PFSK-1 (cell line): ENCODE results near the gene MTG1.

ENCODE experiments used
- FOXP2 ChIP-seq: optimal IDR thresholded peaks from 2 replicates; pipeline ENCODE3; 2011; ENCODE audit warnings: borderline replicate concordance, control low read depth, inconsistent platforms; ENCODE audit not compliant: insufficient read depth; ENCODE audit errors: extremely low read length, extremely low read depth
- POLR2AphosphoS5 ChIP-seq: IDR thresholded peaks from 2 replicates; pipeline ENCODE4 v1.6.1; 2012; ENCODE audit warnings: low read depth, mild to moderate bottlenecking, control low read depth, low read length, moderate library complexity
- REST ChIP-seq, 2 experiments: IDR thresholded peaks; 2 replicates each; pipeline versions ENCODE4 v1.6.1 to v1.8.0; 2011 to 2012; ENCODE audit warnings: low read depth in 2 of 2, low read length in 2 of 2, control low read depth in 1 of 2, inconsistent platforms in 1 of 2, mild to moderate bottlenecking in 1 of 2, moderate library complexity in 1 of 2; ENCODE audit not compliant: insufficient read depth in 1 of 2
- SIN3A ChIP-seq: IDR thresholded peaks from 2 replicates; pipeline ENCODE4 v1.6.1; 2012; ENCODE audit warnings: mild to moderate bottlenecking, low read length, moderate library complexity, borderline replicate concordance; ENCODE audit not compliant: insufficient read depth
- TAF1 ChIP-seq: IDR thresholded peaks from 2 replicates; pipeline ENCODE4 v1.6.1; 2012; ENCODE audit warnings: low read length, control low read depth, borderline replicate concordance; ENCODE audit not compliant: insufficient read depth

Gene MTG1

GRCh38 chr10:133383551-133383950, 10.4 kb upstream of the MTG1 start:
- TF ChIP-seq TAF1 (no peak), FOXP2 (no peak), POLR2AphosphoS5 (no peak), SIN3A (no peak), REST (IDR thresholded peaks at IDR 0.05; ENCODE audit: insufficient read depth in 1 of 2, low read depth in 2 of 2, low read length in 2 of 2) (no peak)

DNA sequence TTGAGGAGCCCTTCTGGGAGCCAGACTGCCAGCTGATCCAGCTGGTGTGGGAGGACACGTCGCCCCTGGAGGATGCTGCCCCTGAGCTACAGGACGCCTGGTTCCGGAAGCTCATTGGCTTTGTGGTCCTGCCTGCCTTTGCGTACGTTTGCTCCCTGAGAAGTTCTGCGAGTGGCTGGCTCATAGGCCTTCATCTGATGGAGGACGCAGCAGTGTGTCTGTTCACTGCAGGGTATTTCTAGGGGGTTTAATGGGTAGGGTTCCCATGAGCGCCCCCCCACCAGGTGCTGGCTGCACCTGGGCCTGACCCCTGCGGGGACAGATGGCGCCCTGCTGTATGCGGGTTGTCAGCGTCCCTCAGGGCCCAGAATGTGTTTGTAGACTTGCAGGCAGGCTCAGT, 9.9 kb upstream of the MTG1 start:
- no peak for TF ChIP-seq SIN3A
- TF ChIP-seq REST (IDR thresholded peaks at IDR 0.05; ENCODE audit: insufficient read depth in 1 of 2, low read depth in 2 of 2, low read length in 2 of 2), result no peak
- no peak for TF ChIP-seq POLR2AphosphoS5
- TF ChIP-seq FOXP2, result no peak
- TF ChIP-seq TAF1, result no peak

GRCh38 chr10:133385214-133385613, 8.7 kb upstream of the MTG1 start:
- no peak for TF ChIP-seq REST (IDR thresholded peaks at IDR 0.05; ENCODE audit: insufficient read depth in 1 of 2, low read depth in 2 of 2, low read length in 2 of 2)
- TF ChIP-seq SIN3A, result no peak
- no peak for TF ChIP-seq POLR2AphosphoS5
- no peak for TF ChIP-seq FOXP2
- TF ChIP-seq TAF1, result no peak

- TF ChIP-seq SIN3A (no peak), REST (IDR thresholded peaks at IDR 0.05; ENCODE audit: insufficient read depth in 1 of 2, low read depth in 2 of 2, low read length in 2 of 2) (no peak), TAF1 (no peak), FOXP2 (no peak), POLR2AphosphoS5 (no peak)
Measured at GRCh38 chr10:133388236-133388972, 5.6 kb upstream of the MTG1 start.
